Erythroblast (primary cell): Measurements from ENCODE around the gene CDCA4.

Source experiments
- GATA1 ChIP-seq: IDR thresholded peaks from 2 replicates; pipeline ENCODE4 v1.6.1; 2011; ENCODE audit warnings: low read depth, mild to moderate bottlenecking, control low read depth, low read length, moderate library complexity
- POLR2A ChIP-seq: IDR thresholded peaks from 2 replicates; pipeline ENCODE4 v1.6.1; 2011; ENCODE audit warnings: mild to moderate bottlenecking, low read length

- TF ChIP-seq POLR2A: no peak
- no peak for TF ChIP-seq GATA1
These were observed 24.9 kb downstream of the CDCA4 start for GRCh38 chr14:104996032-104996431.
